ENCODE data around the gene COMTD1.
"Not testable (repeated sequence)": the region's sequence is repeated elsewhere in the genome, so short reads cannot be mapped to it uniquely, and the experiment has no call there.

The COMTD1 gene

GRCh38 chr10:75189266-75190096 is 46.3 kb downstream of the COMTD1 start:
- no peak for DNase-seq

GRCh38 chr10:75188522-75188921 is 47.2 kb downstream of the COMTD1 start:
- not testable (repeated sequence) for DNase-seq

- DNase-seq = no peak
These were observed 47.8 kb downstream of the COMTD1 start for GRCh38 chr10:75187961-75188426.

- DNase-seq = no peak
These were observed 49.4 kb downstream of the COMTD1 start for GRCh38 chr10:75186310-75186709.
